Loucy (cell line): Measurements from ENCODE around the gene RCAN1.

Experiments
- H2AFZ ChIP-seq: fragments of 200-600 bp; sonication (generic); 2 replicates; pipeline ENCODE4 v1.6.0; 2016; ENCODE audit warnings: antibody characterized with exemption, mild to moderate bottlenecking, low read length, moderate library complexity
- H3F3A ChIP-seq: fragments of 200-600 bp; 2 replicates; pipeline ENCODE4 v1.6.0; 2016; ENCODE audit warnings: antibody characterized with exemption, low read depth, mild to moderate bottlenecking
- H3K27me3 ChIP-seq: fragments of 200-600 bp; sonication (generic); 2 replicates; pipeline ENCODE4 v1.6.1; 2014; ENCODE audit warnings: low read length, mild to moderate bottlenecking; ENCODE audit not compliant: insufficient read depth, poor library complexity, severe bottlenecking
- H3K36me3 ChIP-seq: fragments of 200-600 bp; sonication (generic); 2 replicates; pipeline ENCODE4 v1.6.1; 2016; ENCODE audit warnings: low read length; ENCODE audit not compliant: insufficient read depth
- H3K4me1 ChIP-seq: fragments of 200-600 bp; sonication (generic); 2 replicates; pipeline ENCODE4 v1.5.1; 2014; ENCODE audit warnings: low read length, mild to moderate bottlenecking; ENCODE audit not compliant: insufficient read depth, poor library complexity, severe bottlenecking
- H3K4me2 ChIP-seq: fragments of 200-600 bp; sonication (generic); 2 replicates; pipeline ENCODE4 v1.6.0; 2014; ENCODE audit warnings: antibody characterized with exemption, low read length, low read depth, mild to moderate bottlenecking; ENCODE audit not compliant: poor library complexity, severe bottlenecking
- H3K4me3 ChIP-seq: fragments of 200-600 bp; sonication (generic); 2 replicates; pipeline ENCODE4 v1.5.1; 2014; ENCODE audit warnings: low read length, mild to moderate bottlenecking, mixed read lengths; ENCODE audit not compliant: poor library complexity, severe bottlenecking
- H3K79me2 ChIP-seq: fragments of 200-600 bp; sonication (generic); 2 replicates; pipeline ENCODE4 v1.6.1; 2014; ENCODE audit warnings: low read length; ENCODE audit not compliant: insufficient read depth
- H3K9ac ChIP-seq: fragments of 200-600 bp; sonication (generic); 2 replicates; pipeline ENCODE4 v1.6.0; 2014; ENCODE audit warnings: mild to moderate bottlenecking, low read depth, low read length, moderate library complexity; ENCODE audit not compliant: poor library complexity, severe bottlenecking
- H3K9me2 ChIP-seq: fragments of 200-600 bp; sonication (generic); replicated peaks from 2 replicates; pipeline ENCODE4 v1.6.1; 2016; ENCODE audit warnings: low read depth, low read length, mixed read lengths
- H3K9me3 ChIP-seq: fragments of 200-600 bp; sonication (generic); 2 replicates; pipeline ENCODE4 v1.6.1; 2014; ENCODE audit warnings: mild to moderate bottlenecking, antibody characterized with exemption, low read length, low read depth; ENCODE audit not compliant: insufficient read depth
- H4K20me1 ChIP-seq: fragments of 200-600 bp; sonication (generic); 2 replicates; pipeline ENCODE4 v1.6.0; 2014; ENCODE audit warnings: antibody characterized with exemption, low read length, mild to moderate bottlenecking; ENCODE audit not compliant: insufficient read depth, poor library complexity, severe bottlenecking
- EZH2phosphoT487 ChIP-seq: fragments of 200-600 bp; IDR thresholded peaks from 2 replicates; pipeline ENCODE4 v1.6.1; 2018; ENCODE audit warnings: antibody characterized with exemption, mild to moderate bottlenecking, moderate library complexity, borderline replicate concordance
- TF ChIP-seq, protein P1 (sequence below): fragments of 200-600 bp; sonication (generic); conservative IDR thresholded peaks from 2 replicates; pipeline ENCODE4 v1.5.1; 2014; ENCODE audit warnings: mild to moderate bottlenecking, antibody characterized with exemption, low read length

The RCAN1 gene

DNA sequence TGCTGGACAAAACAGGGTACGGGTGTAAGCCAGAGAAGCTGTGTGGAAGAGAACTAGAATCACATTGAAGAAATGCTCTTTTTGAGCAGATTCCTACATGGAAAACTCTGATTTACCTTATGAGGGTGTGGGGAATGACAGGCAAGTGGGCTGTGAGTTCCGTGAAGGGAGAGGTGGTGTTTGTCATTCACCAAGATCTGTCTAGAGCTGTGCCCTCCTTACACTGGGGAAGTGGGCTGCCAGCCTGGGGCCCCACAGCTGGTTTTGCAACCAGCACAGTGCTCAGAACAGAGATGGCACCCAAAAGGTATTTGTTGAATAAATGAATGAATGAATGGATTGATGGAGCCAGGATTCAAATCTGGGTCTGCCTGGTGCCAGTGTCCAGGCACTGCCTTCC, 10.4 kb downstream of the RCAN1 start:
- TF ChIP-seq EZH2phosphoT487, result no peak
- TF ChIP-seq, protein P1, sequence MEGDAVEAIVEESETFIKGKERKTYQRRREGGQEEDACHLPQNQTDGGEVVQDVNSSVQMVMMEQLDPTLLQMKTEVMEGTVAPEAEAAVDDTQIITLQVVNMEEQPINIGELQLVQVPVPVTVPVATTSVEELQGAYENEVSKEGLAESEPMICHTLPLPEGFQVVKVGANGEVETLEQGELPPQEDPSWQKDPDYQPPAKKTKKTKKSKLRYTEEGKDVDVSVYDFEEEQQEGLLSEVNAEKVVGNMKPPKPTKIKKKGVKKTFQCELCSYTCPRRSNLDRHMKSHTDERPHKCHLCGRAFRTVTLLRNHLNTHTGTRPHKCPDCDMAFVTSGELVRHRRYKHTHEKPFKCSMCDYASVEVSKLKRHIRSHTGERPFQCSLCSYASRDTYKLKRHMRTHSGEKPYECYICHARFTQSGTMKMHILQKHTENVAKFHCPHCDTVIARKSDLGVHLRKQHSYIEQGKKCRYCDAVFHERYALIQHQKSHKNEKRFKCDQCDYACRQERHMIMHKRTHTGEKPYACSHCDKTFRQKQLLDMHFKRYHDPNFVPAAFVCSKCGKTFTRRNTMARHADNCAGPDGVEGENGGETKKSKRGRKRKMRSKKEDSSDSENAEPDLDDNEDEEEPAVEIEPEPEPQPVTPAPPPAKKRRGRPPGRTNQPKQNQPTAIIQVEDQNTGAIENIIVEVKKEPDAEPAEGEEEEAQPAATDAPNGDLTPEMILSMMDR, result no peak
- H3K4me1 ChIP-seq, result no peaks in the 10 kb centered on the region
- H3K9ac ChIP-seq, result no peak overlapping the region
- H3F3A ChIP-seq, result no peaks in the 10 kb centered on the region
- H3K9me2 ChIP-seq, result no peaks in the 10 kb centered on the region
- no peak overlapping the region for H3K4me2 ChIP-seq
- H4K20me1 ChIP-seq, result no peaks in the 10 kb centered on the region
- H3K9me3 ChIP-seq, result no peaks in the 10 kb centered on the region
- H3K36me3 ChIP-seq, result no peaks in the 10 kb centered on the region
- no peak overlapping the region for H2AFZ ChIP-seq
- H3K4me3 ChIP-seq, result no peak overlapping the region
- peaks cover 12% of the 10 kb centered on the region for H3K79me2 ChIP-seq
- H3K27me3 ChIP-seq, result no peaks in the 10 kb centered on the region

DNA sequence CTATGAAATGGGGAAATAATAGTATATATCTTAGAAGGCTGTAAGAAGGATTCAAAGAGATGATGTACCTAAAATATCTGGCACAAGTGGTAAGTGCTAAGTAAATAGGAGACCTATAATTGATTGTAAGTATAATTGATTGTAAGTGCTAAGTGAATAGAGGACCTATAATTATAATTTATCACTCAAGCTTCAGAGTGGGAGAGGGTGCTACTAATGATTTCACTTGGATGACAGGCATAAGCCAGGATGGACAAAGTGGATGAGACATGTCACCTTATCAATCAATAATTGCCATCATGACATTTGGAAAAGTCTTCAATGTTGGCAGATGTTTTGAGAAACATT, 11.2 kb downstream of the RCAN1 start:
- H3F3A ChIP-seq, result no peaks in the 10 kb centered on the region
- H3K79me2 ChIP-seq, result peaks cover 9% of the 10 kb centered on the region
- no peak overlapping the region for H3K9ac ChIP-seq
- H3K27me3 ChIP-seq, result no peaks in the 10 kb centered on the region
- H3K36me3 ChIP-seq, result no peaks in the 10 kb centered on the region
- TF ChIP-seq EZH2phosphoT487, result no peak
- TF ChIP-seq, protein P1, result no peak
- no peaks in the 10 kb centered on the region for H3K4me1 ChIP-seq
- H2AFZ ChIP-seq, result no peak overlapping the region
- H3K4me3 ChIP-seq, result no peak overlapping the region
- no peaks in the 10 kb centered on the region for H3K9me2 ChIP-seq
- H3K9me3 ChIP-seq, result no peaks in the 10 kb centered on the region
- H4K20me1 ChIP-seq, result no peaks in the 10 kb centered on the region
- H3K4me2 ChIP-seq, result no peak overlapping the region

DNA sequence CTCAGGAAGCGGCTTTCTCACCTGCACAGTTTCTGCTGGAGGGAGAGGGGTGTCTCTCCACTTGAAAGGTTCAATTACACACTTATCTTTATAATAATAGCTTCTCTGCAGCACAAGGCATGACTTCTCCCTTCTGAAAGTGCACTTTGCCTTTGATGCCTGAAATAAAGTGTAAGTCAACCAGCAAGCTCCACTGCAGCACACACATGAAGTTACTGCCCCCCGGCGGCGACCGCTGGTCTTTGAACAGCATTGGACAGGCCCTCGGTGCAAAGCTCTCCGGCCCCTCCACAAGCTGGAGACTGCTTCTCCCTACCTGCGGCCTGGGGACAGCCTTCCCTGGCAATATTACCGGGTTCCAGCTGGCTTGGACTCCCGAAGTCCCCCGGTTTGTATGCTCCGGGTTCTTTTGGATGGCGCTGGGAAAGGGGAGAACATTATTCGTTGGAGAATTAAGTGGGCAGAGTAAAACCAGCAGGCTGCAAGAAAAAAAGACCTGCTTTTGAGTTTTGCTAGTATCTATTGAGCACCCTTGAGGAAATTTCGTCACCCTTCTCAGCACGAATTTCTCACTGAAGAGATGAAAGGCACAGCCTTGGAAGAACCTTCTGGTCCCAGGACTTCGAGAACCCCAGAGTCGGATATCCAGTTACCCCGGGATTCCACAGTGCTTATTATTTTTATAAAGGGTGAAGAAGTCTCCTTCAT, 11.8 kb downstream of the RCAN1 start:
- H3K9ac ChIP-seq, result no peak overlapping the region
- no peak overlapping the region for H2AFZ ChIP-seq
- no peaks in the 10 kb centered on the region for H3K4me1 ChIP-seq
- H3K36me3 ChIP-seq, result no peaks in the 10 kb centered on the region
- no peaks in the 10 kb centered on the region for H3K9me3 ChIP-seq
- H3K79me2 ChIP-seq, result peaks cover 4% of the 10 kb centered on the region
- H4K20me1 ChIP-seq, result no peaks in the 10 kb centered on the region
- no peak overlapping the region for H3K4me3 ChIP-seq
- TF ChIP-seq, protein P1, result peak; percentile 69
- TF ChIP-seq EZH2phosphoT487, result no peak
- no peaks in the 10 kb centered on the region for H3F3A ChIP-seq
- H3K9me2 ChIP-seq, result no peaks in the 10 kb centered on the region
- no peaks in the 10 kb centered on the region for H3K27me3 ChIP-seq
- H3K4me2 ChIP-seq, result no peak overlapping the region
